ENCODE results near the gene ZFAND5. TPM values are rescaled to one million over a fixed set of nuclear protein-coding genes. Genes with fewer than 3 reads are reported as not detected.

Gene ZFAND5
- total and polyA plus RNA-seq, 2 experiments from 2014 or later, result 138 to 216 TPM

GRCh38 chr9:72324974-72325373 is 40.0 kb downstream of the ZFAND5 start:
- Histone ChIP-seq H3K36me3 (ENCODE audit: insufficient read depth) (peaks cover 10% of the 10 kb centered on the region; the same call in 1 of the 2 replicates), H3K27ac (ENCODE audit: low read depth) (no peak overlapping the region), H3K4me2 (no peak overlapping the region), H3F3A (replicated peaks; ENCODE audit: low read depth) (no peaks in the 10 kb centered on the region), H3K4me3 (no peak overlapping the region), H3K27me3 (ENCODE audit: insufficient read depth) (no peaks in the 10 kb centered on the region), H3K4me1 (ENCODE audit: insufficient read depth) (no peaks in the 10 kb centered on the region), H3K79me2 (replicated peaks; ENCODE audit: insufficient read depth) (no peaks in the 10 kb centered on the region), H4K20me1 (replicated peaks; ENCODE audit: insufficient read depth) (no peaks in the 10 kb centered on the region), H3K9me2 (ENCODE audit: insufficient read depth) (peaks cover 8% of the 10 kb centered on the region; the same call in 1 of the 2 replicates), H2AFZ (no peak overlapping the region)
- no peak overlapping the region for H3K4me3 Mint-ChIP-seq
- peaks cover 24% of the 10 kb centered on the region for H3K9me3 Mint-ChIP-seq
- no peak overlapping the region for H3K27ac Mint-ChIP-seq
- no peak for DNase-seq (ENCODE audit: low spot score)
- ATAC-seq, result no peak
- peaks cover 15% of the 10 kb centered on the region; the same call in 2 of the 3 replicates for H3K36me3 Mint-ChIP-seq (ENCODE audit: low read depth)
- TF ChIP-seq JUNB (IDR thresholded peaks at IDR 0.05; ENCODE audit: unreplicated experiment) (no peak), POLR2AphosphoS5 (IDR thresholded peaks at IDR 0.05; ENCODE audit: low read depth) (no peak), CREB1 (CRISPR knock-in tag; IDR thresholded peaks at IDR 0.05; ENCODE audit: low read depth) (no peak), EZH2phosphoT487 (IDR thresholded peaks at IDR 0.05; ENCODE audit: unreplicated experiment) (no peak), NANOG (IDR thresholded peaks at IDR 0.05; ENCODE audit: borderline replicate concordance) (no peak), ZNF114 (CRISPR knock-in tag; IDR thresholded peaks at IDR 0.05) (no peak), ZNF462 (CRISPR knock-in tag; IDR thresholded peaks at IDR 0.05) (no peak), CTCF (conservative IDR thresholded peaks at IDR 0.05; ENCODE audit: low read depth in 2 of 2) (no peak), EZH2 (IDR thresholded peaks at IDR 0.05; ENCODE audit: low read depth, unreplicated experiment) (no peak), ETS1 (IDR thresholded peaks at IDR 0.05) (no peak), ZNF331 (CRISPR knock-in tag; IDR thresholded peaks at IDR 0.05; ENCODE audit: low read depth) (no peak)
- H3K4me1 Mint-ChIP-seq, result no peaks in the 10 kb centered on the region
- no peaks in the 10 kb centered on the region for H3K27me3 Mint-ChIP-seq (ENCODE audit: insufficient read depth, low read depth, poor library complexity)
